ENCODE measurements around the gene TPCN2. TPM values are rescaled to one million over a fixed set of nuclear protein-coding genes. Genes with fewer than 3 reads are reported as not detected.
"Not testable (repeated sequence)": the region's sequence is repeated elsewhere in the genome, so short reads cannot be mapped to it uniquely, and the experiment has no call there.

TPCN2 gene
- total RNA-seq, 2 donors from 2014 or later = 17.1 to 24.6 TPM

- no peaks in the 10 kb centered on the region for H3K27me3 Mint-ChIP-seq
- no peak overlapping the region for H3K4me3 Mint-ChIP-seq
- DNase-seq (ENCODE audit: low spot score) = no peak
- H3K4me1 Mint-ChIP-seq (ENCODE audit: low read depth in 2 of 2) = peaks cover 8 to 15% of the 10 kb centered on the region in 2 donors
- no peaks in the 10 kb centered on the region for H3K9me3 Mint-ChIP-seq
- ATAC-seq = no peak
- no peaks in the 10 kb centered on the region for H3K36me3 Mint-ChIP-seq
- H3K27ac Mint-ChIP-seq = no peak overlapping the region
These were observed 27.5 kb downstream of the TPCN2 start for GRCh38 chr11:69076129-69076791.

- not testable (repeated sequence) for H3K4me3 Mint-ChIP-seq; H3K9me3 Mint-ChIP-seq; ATAC-seq; DNase-seq (ENCODE audit: low spot score); H3K27me3 Mint-ChIP-seq; H3K27ac Mint-ChIP-seq; H3K36me3 Mint-ChIP-seq
- H3K4me1 Mint-ChIP-seq (ENCODE audit: low read depth in 2 of 2) = peaks cover 8 to 15% of the 10 kb centered on the region in 2 donors
These were observed 28.2 kb downstream of the TPCN2 start for GRCh38 chr11:69076977-69077376.

- no peak for ATAC-seq
These were observed 29.8 kb downstream of the TPCN2 start for GRCh38 chr11:69078508-69078907.

GRCh38 chr11:69078930-69079605 lies 30.3 kb downstream of the TPCN2 start:
- no peak for ATAC-seq
- Mint-ChIP-seq H3K9me3 (no peaks in the 10 kb centered on the region), H3K27ac (no peak overlapping the region), H3K27me3 (no peaks in the 10 kb centered on the region), H3K36me3 (no peaks in the 10 kb centered on the region), H3K4me1 (ENCODE audit: low read depth in 2 of 2) (peaks cover 8 to 19% of the 10 kb centered on the region in 2 donors), H3K4me3 (no peak overlapping the region)
- no peak for DNase-seq (ENCODE audit: low spot score)

More at GRCh38 chr11:69078508-69078907, 29.8 kb downstream of the TPCN2 start:
- Mint-ChIP-seq H3K27ac (no peak overlapping the region), H3K36me3 (no peaks in the 10 kb centered on the region), H3K27me3 (no peaks in the 10 kb centered on the region), H3K4me3 (no peak overlapping the region), H3K9me3 (no peaks in the 10 kb centered on the region), H3K4me1 (ENCODE audit: low read depth in 2 of 2) (peaks cover 8 to 16% of the 10 kb centered on the region in 2 donors)
- no peak for DNase-seq (ENCODE audit: low spot score)

- DNase-seq (ENCODE audit: low spot score) = no peak
- Mint-ChIP-seq H3K36me3 (no peaks in the 10 kb centered on the region), H3K4me3 (no peak overlapping the region), H3K27ac (no peak overlapping the region), H3K4me1 (ENCODE audit: low read depth in 2 of 2) (peaks cover 8 to 19% of the 10 kb centered on the region in 2 donors), H3K9me3 (no peaks in the 10 kb centered on the region), H3K27me3 (no peaks in the 10 kb centered on the region)
- ATAC-seq = peak in 1 of 2 donors; percentile 26
These were observed 31.0 kb downstream of the TPCN2 start for GRCh38 chr11:69079661-69080256.

GRCh38 chr11:69080257-69080995 lies 31.7 kb downstream of the TPCN2 start:
- Mint-ChIP-seq H3K27me3 (no peaks in the 10 kb centered on the region), H3K9me3 (no peaks in the 10 kb centered on the region), H3K4me1 (ENCODE audit: low read depth in 2 of 2) (peaks cover 7 to 17% of the 10 kb centered on the region in 2 donors), H3K27ac (peak overlapping the region in 1 of 2 donors; percentile 43), H3K36me3 (no peaks in the 10 kb centered on the region), H3K4me3 (no peak overlapping the region)
- DNase-seq (ENCODE audit: low spot score) (no peak), ATAC-seq (peak; percentile 29 to 72)

GRCh38 chr11:69081180-69081579 lies 32.4 kb downstream of the TPCN2 start:
- H3K27ac Mint-ChIP-seq = no peak overlapping the region

GRCh38 chr11:69083531-69084247 lies 35.0 kb downstream of the TPCN2 start:
- ATAC-seq (no peak), DNase-seq (ENCODE audit: low spot score) (no peak)
- Mint-ChIP-seq H3K27me3 (no peaks in the 10 kb centered on the region), H3K9me3 (no peaks in the 10 kb centered on the region), H3K27ac (no peak overlapping the region), H3K36me3 (no peaks in the 10 kb centered on the region), H3K4me3 (no peak overlapping the region), H3K4me1 (ENCODE audit: low read depth in 2 of 2) (peaks cover 0 to 10% of the 10 kb centered on the region in 2 donors)

More at GRCh38 chr11:69081180-69081579, 32.4 kb downstream of the TPCN2 start:
- DNase-seq (ENCODE audit: low spot score) (no peak), ATAC-seq (no peak)
- Mint-ChIP-seq H3K36me3 (no peaks in the 10 kb centered on the region), H3K4me1 (ENCODE audit: low read depth in 2 of 2) (peaks cover 0 to 10% of the 10 kb centered on the region in 2 donors), H3K9me3 (no peaks in the 10 kb centered on the region), H3K4me3 (no peak overlapping the region), H3K27me3 (no peaks in the 10 kb centered on the region)

GRCh38 chr11:69084371-69084770 lies 35.6 kb downstream of the TPCN2 start:
- no peaks in the 10 kb centered on the region for H3K36me3 Mint-ChIP-seq
- no peak overlapping the region for H3K27ac Mint-ChIP-seq
- no peak for ATAC-seq
- H3K4me3 Mint-ChIP-seq = no peak overlapping the region
- peaks cover 0 to 16% of the 10 kb centered on the region in 2 donors for H3K4me1 Mint-ChIP-seq (ENCODE audit: low read depth in 2 of 2)
- H3K27me3 Mint-ChIP-seq = no peaks in the 10 kb centered on the region
- no peak for DNase-seq (ENCODE audit: low spot score)
- H3K9me3 Mint-ChIP-seq = no peaks in the 10 kb centered on the region

GRCh38 chr11:69085490-69086095 lies 36.9 kb downstream of the TPCN2 start:
- no peaks in the 10 kb centered on the region for H3K9me3 Mint-ChIP-seq
- H3K27me3 Mint-ChIP-seq = no peaks in the 10 kb centered on the region
- H3K36me3 Mint-ChIP-seq = no peaks in the 10 kb centered on the region
- no peak for DNase-seq (ENCODE audit: low spot score)
- no peak for ATAC-seq
- no peak overlapping the region for H3K4me3 Mint-ChIP-seq
- H3K4me1 Mint-ChIP-seq (ENCODE audit: low read depth in 2 of 2) = peaks cover 0 to 17% of the 10 kb centered on the region in 2 donors
- no peak overlapping the region for H3K27ac Mint-ChIP-seq

GRCh38 chr11:69086152-69087132 lies 37.7 kb downstream of the TPCN2 start:
- Mint-ChIP-seq H3K4me3 (no peak overlapping the region), H3K27ac (no peak overlapping the region), H3K4me1 (ENCODE audit: low read depth in 2 of 2) (peaks cover 0 to 15% of the 10 kb centered on the region in 2 donors), H3K36me3 (no peaks in the 10 kb centered on the region), H3K27me3 (no peaks in the 10 kb centered on the region), H3K9me3 (no peaks in the 10 kb centered on the region)
- ATAC-seq (no peak), DNase-seq (ENCODE audit: low spot score) (no peak)

GRCh38 chr11:69087133-69087524 lies 38.4 kb downstream of the TPCN2 start:
- Mint-ChIP-seq H3K27ac (no peak overlapping the region), H3K9me3 (no peaks in the 10 kb centered on the region), H3K27me3 (no peaks in the 10 kb centered on the region), H3K4me3 (no peak overlapping the region), H3K4me1 (ENCODE audit: low read depth in 2 of 2) (peaks cover 0 to 15% of the 10 kb centered on the region in 2 donors), H3K36me3 (no peaks in the 10 kb centered on the region)
- DNase-seq (ENCODE audit: low spot score) (no peak), ATAC-seq (no peak)
